ENCODE results near the gene TADA3. TPM values are rescaled to one million over a fixed set of nuclear protein-coding genes. Genes with fewer than 3 reads are reported as not detected.
A peak's percentile ranks its signal among the peaks of the same experiment; 100 is the strongest.

TADA3 gene
- total RNA-seq, 1 donor, result 92.4 TPM

GRCh38 chr3:9748031-9748430 is 44.2 kb downstream of the TADA3 start:
- H3K4me3 ChIP-seq (ENCODE audit: low read depth, low read length), result no peak overlapping the region
- TF ChIP-seq, protein P1, sequence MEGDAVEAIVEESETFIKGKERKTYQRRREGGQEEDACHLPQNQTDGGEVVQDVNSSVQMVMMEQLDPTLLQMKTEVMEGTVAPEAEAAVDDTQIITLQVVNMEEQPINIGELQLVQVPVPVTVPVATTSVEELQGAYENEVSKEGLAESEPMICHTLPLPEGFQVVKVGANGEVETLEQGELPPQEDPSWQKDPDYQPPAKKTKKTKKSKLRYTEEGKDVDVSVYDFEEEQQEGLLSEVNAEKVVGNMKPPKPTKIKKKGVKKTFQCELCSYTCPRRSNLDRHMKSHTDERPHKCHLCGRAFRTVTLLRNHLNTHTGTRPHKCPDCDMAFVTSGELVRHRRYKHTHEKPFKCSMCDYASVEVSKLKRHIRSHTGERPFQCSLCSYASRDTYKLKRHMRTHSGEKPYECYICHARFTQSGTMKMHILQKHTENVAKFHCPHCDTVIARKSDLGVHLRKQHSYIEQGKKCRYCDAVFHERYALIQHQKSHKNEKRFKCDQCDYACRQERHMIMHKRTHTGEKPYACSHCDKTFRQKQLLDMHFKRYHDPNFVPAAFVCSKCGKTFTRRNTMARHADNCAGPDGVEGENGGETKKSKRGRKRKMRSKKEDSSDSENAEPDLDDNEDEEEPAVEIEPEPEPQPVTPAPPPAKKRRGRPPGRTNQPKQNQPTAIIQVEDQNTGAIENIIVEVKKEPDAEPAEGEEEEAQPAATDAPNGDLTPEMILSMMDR (IDR thresholded peaks at IDR 0.05; ENCODE audit: insufficient read depth, low read depth, low read length), result no peak
- DNase-seq (ENCODE audit: low read depth), result no peak

DNA sequence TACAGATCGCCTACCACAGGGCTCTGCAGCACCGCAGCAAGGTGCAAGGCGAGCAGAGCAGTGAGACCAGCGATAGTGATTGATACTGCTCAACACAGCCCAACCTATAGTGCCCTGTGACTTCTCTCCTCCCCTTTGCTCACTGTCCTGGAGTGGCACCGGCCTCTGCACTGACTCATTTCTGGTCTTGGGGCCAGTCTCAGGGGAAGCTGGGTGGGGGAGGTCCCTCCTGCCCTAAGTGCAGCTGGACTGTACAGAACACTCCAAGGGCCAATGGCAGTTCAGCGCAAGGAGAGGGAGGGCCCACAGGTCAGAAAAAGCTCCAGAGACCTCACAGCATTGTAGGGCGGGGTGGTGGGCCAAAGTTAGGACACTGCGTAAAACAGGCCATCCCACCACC is 45.0 kb downstream of the TADA3 start:
- H3K4me3 ChIP-seq (ENCODE audit: low read depth, low read length), result no peak overlapping the region
- DNase-seq (ENCODE audit: low read depth), result peak; percentile 45
- TF ChIP-seq, protein P1 (IDR thresholded peaks at IDR 0.05; ENCODE audit: insufficient read depth, low read depth, low read length), result no peak

- peak; percentile 77 for DNase-seq (ENCODE audit: low read depth)
- H3K4me3 ChIP-seq (ENCODE audit: low read depth, low read length), result no peak overlapping the region
- TF ChIP-seq, protein P1 (IDR thresholded peaks at IDR 0.05; ENCODE audit: insufficient read depth, low read depth, low read length), result no peak
Measured at GRCh38 chr3:9746330-9746729, 45.9 kb downstream of the TADA3 start.

DNA sequence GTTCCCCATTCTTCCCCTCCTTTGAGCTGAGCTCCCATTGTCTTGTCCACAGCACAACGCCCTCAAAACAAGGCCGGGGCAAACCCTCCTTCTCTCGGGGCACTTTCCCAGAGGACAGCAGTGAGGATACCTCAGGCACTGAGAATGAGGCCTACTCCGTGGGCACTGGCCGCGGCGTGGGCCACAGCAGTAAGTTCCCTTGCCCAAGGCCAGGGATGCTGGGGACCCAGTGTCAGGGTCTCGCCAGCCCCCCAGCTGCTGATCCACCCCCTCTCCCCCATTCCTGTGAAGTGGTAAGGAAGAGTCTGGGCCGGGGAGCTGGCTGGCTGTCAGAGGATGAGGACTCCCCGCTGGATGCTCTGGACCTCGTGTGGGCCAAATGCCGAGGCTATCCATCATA is 46.8 kb downstream of the TADA3 start:
- no peak for DNase-seq (ENCODE audit: low read depth)
- TF ChIP-seq, protein P1 (IDR thresholded peaks at IDR 0.05; ENCODE audit: insufficient read depth, low read depth, low read length), result no peak
- H3K4me3 ChIP-seq (ENCODE audit: low read depth, low read length), result no peak overlapping the region

DNA sequence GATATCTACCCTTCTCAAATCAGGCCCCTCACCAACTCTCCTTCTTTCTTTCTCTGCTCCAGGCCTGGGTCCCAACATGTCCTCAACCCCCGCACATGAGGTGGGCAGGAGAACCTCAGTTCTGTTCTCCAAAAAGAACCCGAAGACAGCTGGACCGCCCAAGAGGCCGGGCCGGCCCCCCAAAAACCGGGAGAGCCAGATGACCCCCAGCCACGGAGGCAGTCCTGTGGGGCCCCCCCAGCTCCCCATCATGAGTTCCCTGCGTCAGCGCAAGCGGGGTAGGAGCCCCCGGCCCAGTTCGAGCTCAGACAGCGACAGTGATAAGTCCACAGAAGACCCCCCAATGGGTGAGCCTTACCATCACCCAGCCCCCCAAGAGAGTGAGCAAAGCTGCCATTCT is 48.1 kb downstream of the TADA3 start:
- H3K4me3 ChIP-seq (ENCODE audit: low read depth, low read length), result no peak overlapping the region
- TF ChIP-seq, protein P1 (IDR thresholded peaks at IDR 0.05; ENCODE audit: insufficient read depth, low read depth, low read length), result no peak
- DNase-seq (ENCODE audit: low read depth), result no peak

DNA sequence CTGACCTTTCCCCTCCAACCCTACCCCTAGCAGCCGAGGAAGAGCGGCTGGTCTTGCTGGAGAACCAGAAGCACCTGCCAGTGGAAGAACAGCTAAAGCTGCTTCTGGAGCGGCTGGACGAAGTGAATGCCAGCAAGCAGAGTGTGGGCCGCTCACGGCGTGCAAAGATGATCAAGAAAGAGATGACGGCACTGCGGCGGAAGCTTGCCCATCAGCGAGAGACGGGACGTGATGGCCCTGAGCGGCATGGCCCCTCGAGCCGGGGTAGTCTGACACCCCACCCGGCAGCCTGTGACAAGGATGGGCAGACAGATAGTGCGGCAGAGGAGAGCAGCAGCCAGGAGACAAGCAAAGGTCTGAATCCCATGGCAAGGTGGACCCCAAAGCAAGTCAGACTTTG is 48.7 kb downstream of the TADA3 start:
- H3K4me3 ChIP-seq (ENCODE audit: low read depth, low read length), result no peak overlapping the region
- DNase-seq (ENCODE audit: low read depth), result no peak
- TF ChIP-seq, protein P1 (IDR thresholded peaks at IDR 0.05; ENCODE audit: insufficient read depth, low read depth, low read length), result no peak

GRCh38 chr3:9742560-9742959 is 49.7 kb downstream of the TADA3 start:
- TF ChIP-seq, protein P1 (IDR thresholded peaks at IDR 0.05; ENCODE audit: insufficient read depth, low read depth, low read length), result no peak
- no peak for DNase-seq (ENCODE audit: low read depth)
- no peak overlapping the region for H3K4me3 ChIP-seq (ENCODE audit: low read depth, low read length)

Measured in fibroblast of villous mesenchyme (primary cell).